ENCODE results near the gene CRYZ.

GRCh38 chr1:74690909-74691308, 41.9 kb downstream of the CRYZ start:
- TF ChIP-seq, protein P1, sequence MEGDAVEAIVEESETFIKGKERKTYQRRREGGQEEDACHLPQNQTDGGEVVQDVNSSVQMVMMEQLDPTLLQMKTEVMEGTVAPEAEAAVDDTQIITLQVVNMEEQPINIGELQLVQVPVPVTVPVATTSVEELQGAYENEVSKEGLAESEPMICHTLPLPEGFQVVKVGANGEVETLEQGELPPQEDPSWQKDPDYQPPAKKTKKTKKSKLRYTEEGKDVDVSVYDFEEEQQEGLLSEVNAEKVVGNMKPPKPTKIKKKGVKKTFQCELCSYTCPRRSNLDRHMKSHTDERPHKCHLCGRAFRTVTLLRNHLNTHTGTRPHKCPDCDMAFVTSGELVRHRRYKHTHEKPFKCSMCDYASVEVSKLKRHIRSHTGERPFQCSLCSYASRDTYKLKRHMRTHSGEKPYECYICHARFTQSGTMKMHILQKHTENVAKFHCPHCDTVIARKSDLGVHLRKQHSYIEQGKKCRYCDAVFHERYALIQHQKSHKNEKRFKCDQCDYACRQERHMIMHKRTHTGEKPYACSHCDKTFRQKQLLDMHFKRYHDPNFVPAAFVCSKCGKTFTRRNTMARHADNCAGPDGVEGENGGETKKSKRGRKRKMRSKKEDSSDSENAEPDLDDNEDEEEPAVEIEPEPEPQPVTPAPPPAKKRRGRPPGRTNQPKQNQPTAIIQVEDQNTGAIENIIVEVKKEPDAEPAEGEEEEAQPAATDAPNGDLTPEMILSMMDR (IDR thresholded peaks at IDR 0.05; ENCODE audit: control extremely low read depth in 1 of 3, insufficient read depth in 1 of 3, low read depth in 1 of 3, low read length in 3 of 3): no peak
- TF ChIP-seq TAF1 (IDR thresholded peaks at IDR 0.05; ENCODE audit: low read depth, low read length) (no peak), RAD21 (IDR thresholded peaks at IDR 0.05 in 1 of 2, conservative IDR thresholded peaks at IDR 0.05 in 1 of 2; ENCODE audit: low read depth in 2 of 2, low read length in 2 of 2) (no peak), SRF (IDR thresholded peaks at IDR 0.05; ENCODE audit: low read depth, low read length) (no peak)
